HG03378 (cell line): ENCODE results near the gene ACOD1.

Experiments
- ATAC-seq: cut with Tn5 transposase; IDR thresholded peaks from one replicate; pipeline ENCODE4 v1.9.1; 2021; ENCODE audit warnings: mild to moderate bottlenecking, moderate library complexity; ENCODE audit not compliant: unreplicated experiment

ACOD1 gene

GRCh38 chr13:76983676-76984075 is 35.4 kb downstream of the ACOD1 start:
- no peak for ATAC-seq

DNA sequence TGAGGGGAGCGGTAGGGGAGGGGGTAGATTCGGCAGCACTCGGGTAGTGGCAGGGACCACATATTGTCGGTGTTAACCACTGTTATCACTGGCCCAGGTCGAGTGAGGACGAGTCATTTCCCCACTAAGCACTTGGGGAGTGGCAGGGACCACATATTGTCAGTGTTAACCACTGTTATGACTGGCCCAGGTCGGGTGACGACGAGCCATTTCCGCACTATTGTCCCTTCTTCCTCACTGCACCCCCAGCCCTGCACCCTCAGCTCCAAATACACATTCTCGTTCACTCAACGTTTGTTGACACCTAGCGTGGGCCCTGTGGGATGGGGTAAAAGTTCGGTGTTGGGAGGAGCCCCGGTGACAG is 43.1 kb downstream of the ACOD1 start:
- peak; percentile 68 for ATAC-seq

GRCh38 chr13:76991796-76992547 is 43.7 kb downstream of the ACOD1 start, which contains the start of gene CLN5:
CLN5 (plus strand) TSS chr13:76992081; CDS start chr13:76992099, 18 bp downstream.
- ATAC-seq, result peak; percentile 89

GRCh38 chr13:76992548-76993001 is 44.3 kb downstream of the ACOD1 start:
- ATAC-seq, result peak; percentile 5

DNA sequence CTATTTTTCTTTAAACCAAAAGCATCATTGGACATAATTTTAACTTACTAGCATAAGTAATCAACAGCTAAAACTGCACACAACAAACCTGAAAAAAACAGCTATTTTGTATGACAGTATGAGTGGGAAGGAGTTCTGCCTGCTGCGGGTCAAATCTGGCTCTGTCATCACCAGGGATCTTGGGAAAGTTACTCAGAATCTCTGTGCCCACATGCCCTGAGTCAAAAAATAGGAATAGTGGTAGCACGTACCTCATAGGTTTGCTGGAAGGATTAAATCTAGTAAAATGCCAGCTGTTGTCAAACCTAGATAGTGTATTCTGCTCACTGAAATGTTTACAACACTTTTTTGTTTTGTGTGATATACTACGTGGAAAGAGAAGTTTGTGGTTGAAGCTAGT is 44.7 kb downstream of the ACOD1 start:
- no peak for ATAC-seq

DNA sequence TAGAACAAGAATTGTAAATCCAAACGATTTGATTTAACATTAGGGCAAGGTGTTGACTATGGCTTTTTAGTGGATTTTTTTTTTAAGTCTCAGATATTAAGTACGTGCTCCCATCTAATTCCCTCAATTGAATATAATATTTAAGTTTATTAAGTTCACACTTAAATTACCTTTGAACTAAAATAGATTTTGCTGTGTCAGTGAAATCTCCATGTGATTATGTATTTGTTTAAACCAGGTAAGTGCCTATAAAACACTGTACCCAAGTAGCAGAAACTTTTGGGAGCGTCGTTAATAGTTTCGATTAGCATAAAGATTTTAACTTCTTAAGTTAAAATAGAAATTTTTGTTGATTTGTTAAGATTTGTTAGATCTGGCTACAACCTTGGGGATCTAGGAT is 45.2 kb downstream of the ACOD1 start:
- no peak for ATAC-seq

DNA sequence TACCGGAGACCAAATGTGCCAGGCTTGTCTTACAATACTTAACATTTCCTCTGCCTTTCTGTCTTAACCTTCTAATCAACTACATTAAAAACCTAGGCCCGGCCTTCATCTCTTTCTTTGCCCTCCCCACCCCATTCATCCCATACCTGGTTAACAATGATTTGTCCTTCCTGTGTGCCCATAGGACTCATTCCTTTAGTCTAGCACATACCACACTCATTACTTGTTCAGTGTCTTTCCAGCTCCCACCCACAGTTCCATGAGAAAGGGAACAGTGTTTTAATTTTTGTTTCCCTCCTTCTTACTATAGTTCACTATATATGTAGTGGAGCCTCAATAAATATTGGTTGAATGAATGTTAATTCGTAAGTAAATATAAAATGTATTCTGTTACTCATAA is 46.0 kb downstream of the ACOD1 start:
- ATAC-seq, result no peak

DNA sequence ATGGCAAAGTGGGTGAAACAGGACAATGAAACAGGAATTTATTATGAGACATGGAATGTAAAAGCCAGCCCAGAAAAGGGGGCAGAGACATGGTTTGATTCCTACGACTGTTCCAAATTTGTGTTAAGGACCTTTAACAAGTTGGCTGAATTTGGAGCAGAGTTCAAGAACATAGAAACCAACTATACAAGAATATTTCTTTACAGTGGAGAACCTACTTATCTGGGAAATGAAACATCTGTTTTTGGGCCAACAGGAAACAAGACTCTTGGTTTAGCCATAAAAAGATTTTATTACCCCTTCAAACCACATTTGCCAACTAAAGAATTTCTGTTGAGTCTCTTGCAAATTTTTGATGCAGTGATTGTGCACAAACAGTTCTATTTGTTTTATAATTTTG is 52.2 kb downstream of the ACOD1 start:
- no peak for ATAC-seq

DNA sequence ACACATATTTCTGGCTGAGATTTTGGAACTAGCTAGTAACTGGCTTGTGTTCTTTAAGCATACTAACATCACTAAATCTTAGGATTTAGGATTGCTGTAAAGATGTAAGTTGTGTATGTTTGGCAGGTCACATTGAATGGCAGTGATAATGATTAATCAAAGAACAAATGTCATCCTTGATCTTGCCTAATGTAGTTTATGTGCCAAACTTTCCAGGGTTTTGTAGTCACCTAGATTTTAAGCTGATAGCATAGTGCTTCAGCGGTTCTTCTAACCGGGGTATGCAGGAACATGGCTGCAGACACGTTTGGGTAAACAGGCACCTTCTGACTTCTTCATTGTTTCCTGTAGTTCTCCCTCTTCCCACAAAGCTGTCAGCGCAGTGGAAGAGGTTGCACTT is 53.2 kb downstream of the ACOD1 start:
- no peak for ATAC-seq

GRCh38 chr13:77001963-77002587 is 53.8 kb downstream of the ACOD1 start:
- no peak for ATAC-seq

- ATAC-seq, result no peak
Observed at GRCh38 chr13:77002590-77003190, 54.4 kb downstream of the ACOD1 start.
